Germinal center (tissue), 1 donor: ENCODE measurements around the gene VRK2.
"Not testable (repeated sequence)": the region's sequence is repeated elsewhere in the genome, so short reads cannot be mapped to it uniquely, and the experiment has no call there.

Source experiments
- DNase-seq: peaks from one replicate; pipeline ENCODE4 v3.0.0; 2012; ENCODE audit warnings: mixed read lengths, low spot score

The VRK2 gene

GRCh38 chr2:58055033-58055786 lies 8.6 kb downstream of the VRK2 start:
- DNase-seq: no peak

GRCh38 chr2:58056192-58056916 lies 9.7 kb downstream of the VRK2 start:
- no peak for DNase-seq

DNA sequence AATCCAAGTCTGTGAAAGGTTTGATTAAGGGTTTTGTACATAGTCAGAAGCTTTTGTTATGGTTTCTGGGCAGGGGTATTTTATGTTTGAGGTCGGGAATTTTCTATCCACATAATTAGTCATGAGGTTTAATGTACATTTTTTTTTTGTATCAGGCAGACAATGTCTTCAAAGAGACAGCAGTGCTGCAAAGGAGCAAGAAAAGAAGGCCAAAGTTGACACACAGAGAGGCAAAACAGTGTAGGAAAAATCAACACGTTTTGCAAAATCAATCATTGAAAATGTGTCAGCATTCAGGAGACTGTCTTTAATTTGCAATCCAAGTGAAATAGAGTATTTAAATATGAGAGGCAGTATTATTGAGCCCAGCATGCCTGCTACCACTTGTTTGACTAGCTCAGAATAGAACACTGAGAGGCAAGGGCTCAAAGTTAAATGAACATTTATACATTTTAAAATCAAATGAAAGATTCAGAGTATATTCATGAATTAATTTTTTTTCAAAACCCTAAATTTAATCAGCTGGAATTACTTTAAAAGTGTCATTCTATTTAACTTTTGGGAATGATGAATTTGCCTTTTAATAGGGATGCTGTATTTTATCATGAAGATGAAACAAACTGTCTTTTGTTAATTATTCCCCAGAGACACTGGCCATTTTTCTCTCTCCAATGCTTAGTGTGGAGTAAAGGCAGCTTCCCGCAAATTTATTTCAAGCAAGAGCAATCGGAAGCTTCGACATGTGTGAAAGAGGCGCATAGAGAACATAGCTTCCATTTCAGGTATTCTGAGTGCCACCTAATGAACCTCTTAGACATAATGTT lies 11.3 kb downstream of the VRK2 start:
- no peak for DNase-seq

DNA sequence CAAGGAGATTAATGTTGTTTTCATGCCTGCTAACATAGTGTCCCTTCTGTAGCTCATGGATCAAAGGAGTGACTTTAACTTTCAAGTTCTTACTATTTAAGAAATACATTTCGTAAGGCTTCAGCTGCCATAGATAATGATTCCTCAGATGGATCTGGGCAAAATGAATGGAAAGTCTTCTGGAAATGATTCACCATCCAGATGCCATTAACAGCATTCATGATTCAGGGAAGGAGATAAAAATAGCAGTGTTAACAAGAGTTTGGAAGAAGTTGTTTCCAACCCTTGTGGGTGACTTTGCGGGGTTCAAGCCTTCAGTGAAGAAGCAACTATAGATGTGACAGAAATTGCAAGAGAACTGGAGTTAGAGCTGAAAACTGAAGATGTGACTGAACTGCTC lies 17.0 kb downstream of the VRK2 start:
- DNase-seq: no peak

GRCh38 chr2:58064086-58064485 lies 17.5 kb downstream of the VRK2 start:
- no peak for DNase-seq

GRCh38 chr2:58065248-58065647 lies 18.6 kb downstream of the VRK2 start:
- DNase-seq: no peak

DNA sequence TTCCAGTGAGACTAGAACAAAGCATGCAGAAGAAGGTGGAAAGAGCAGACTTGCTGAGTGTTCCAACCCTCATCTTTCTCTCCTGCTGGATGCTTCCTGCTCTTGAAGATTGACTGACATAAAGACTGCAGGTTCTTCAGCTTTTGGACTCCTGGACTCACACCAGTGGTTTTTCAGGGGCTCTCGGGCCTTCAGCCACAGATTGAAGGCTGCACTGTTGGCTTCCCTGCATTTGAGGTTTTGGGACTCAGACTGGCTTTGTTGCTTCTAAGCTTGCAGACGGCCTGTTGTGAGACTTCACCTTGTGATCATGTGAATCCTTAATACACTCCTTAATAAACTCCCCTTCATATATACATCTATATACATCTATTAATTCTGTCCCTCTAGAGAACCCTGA lies 20.4 kb downstream of the VRK2 start:
- no peak for DNase-seq

DNA sequence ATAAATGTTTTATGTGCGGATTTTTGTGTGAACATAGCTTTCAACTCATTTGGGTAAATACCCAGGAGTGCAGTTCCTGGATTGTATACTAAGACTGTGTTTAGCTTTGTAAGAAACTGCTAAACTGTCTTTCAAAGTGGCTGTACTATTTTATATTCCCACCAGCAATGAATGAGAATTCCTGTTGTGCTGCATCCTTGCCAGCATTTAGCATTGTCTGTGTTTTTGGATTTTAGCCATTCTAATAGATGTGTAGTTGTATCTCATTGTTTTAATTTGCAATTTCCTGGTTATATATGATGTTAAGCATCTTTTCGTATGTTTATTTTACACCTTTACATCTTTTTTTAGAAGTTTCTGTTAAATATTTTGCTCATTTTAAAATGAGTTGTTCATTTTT lies 24.2 kb downstream of the VRK2 start:
- DNase-seq: no peak

GRCh38 chr2:58072102-58072501 lies 25.5 kb downstream of the VRK2 start:
- no peak for DNase-seq

DNA sequence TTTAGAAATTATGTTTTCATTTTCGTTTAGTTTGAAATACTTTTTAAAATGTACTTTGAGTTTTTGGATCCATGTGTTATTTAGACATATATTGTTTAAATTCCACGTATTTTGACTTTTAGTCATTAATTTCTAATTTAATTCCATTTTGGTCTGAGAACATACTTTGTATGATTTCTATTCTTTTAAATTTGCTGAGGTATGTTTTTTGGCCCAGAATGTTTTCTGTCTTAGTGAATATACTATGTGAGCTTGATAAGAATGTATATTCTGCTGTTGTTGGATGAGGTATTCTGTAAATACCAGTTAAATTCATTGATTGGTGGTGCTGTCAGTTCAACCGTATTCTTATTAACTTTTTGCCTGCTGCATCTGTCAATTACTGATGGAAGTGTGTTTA lies 26.4 kb downstream of the VRK2 start:
- DNase-seq: no peak

DNA sequence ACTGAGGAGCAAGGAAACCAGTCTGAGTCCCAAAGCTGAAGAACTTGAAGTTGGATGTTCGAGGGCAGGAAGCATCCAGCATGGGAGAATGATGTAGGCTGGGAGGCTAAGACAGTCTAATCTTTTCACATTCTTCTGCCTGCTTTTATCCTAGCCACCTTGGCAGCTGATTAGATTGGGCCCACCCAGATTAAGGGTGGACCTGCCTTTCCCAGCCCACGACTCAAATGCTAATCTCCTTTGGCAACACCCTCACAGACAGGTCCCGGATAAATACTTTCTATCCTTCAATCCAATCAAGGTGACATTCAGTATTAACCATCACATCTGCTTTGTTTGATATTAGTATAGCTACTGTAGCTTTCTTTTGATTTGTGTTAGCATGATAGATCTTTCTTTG lies 27.1 kb downstream of the VRK2 start:
- DNase-seq: no peak

DNA sequence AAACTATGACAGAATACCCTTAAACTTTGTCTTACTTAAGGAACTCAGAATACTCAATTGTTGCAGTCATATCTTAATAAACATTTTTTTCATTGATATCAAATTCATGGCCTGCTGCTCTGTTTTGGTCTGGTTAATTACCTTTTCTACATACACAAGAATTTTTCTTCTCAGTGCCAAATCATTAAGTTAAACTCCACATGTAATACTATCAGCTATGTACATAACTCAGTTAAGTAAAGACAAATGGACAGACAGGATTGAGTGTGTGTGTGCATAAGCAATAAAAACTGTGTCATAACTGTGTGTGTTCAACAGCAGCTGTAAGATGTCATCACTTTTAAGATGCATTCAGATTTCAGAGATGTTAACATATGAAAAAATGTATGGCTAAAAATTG lies 34.4 kb downstream of the VRK2 start:
- no peak for DNase-seq

DNA sequence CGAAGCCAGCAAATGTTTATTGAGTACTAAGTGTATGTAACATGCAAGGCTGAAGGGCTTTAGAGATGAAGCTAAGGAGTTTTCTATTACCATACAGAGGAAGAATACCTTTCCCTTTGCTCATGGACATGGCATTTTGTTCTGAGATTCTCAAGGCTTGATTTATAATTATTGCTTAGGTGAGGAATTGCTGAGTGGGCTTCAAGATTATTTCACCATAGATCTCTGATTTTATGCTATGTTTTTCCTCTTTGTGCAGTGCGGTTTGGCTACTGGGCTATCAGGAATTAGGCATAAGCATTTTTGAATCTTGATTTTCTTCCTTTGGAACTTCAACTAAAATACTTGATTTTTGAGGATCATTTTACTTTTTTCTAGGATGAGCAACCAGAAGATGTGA lies 42.5 kb downstream of the VRK2 start:
- DNase-seq: no peak

DNA sequence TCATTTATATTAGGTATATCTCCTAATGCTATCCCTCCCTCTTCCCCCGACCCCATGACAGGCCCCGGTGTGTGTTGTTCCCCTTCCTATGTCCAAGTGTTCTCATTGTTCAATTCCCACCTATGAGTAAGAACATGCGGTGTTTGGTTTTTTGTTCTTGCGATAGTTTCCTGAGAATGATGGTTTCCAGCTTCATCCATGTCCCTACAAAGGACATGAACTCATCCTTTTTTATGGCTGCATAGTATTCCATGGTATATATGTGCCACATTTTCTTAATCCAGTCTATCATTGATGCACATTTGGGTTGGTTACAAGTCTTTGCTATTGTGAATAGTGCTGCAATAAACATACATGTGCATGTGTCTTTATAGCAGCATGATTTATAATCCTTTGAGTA lies 46.2 kb downstream of the VRK2 start:
- not testable (repeated sequence) for DNase-seq

GRCh38 chr2:58097025-58097424 lies 50.4 kb downstream of the VRK2 start:
- DNase-seq: no peak

GRCh38 chr2:58098254-58099095 lies 51.9 kb downstream of the VRK2 start:
- DNase-seq: no peak

DNA sequence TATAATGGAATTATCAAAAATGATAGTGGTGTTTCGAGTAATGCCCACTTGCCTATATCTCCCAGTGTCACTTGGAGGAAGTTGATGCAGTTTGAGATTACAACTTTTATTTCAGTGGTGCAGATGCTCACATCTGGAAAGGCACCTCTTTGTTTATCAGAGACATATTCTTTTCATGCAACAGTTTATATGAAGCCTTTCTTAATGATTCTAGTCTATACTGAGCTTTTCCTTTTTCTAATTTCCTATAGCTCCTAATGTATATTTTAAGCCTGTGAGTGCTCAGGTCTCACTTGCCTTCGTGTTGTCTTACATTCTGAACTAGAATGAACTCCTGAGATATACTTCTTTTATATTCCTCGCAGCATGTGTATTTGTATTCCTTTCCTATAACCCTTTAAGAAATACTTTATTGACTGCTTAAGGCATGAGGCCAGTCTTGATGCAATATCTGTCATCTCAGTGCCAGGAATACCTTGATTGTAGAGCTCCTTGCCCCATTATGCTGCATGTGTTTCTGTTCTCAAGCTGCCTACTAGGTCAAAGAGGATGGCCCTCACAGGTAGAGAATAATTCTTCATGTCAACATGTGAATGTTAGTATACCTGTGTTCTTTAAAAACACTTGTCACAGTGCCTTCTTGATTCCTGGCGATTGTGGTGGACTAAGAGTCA lies 52.6 kb downstream of the VRK2 start:
- DNase-seq: no peak

GRCh38 chr2:58101500-58101899 lies 54.9 kb downstream of the VRK2 start:
- DNase-seq: no peak

- DNase-seq: no peak
Measured at GRCh38 chr2:58106896-58107295, 60.3 kb downstream of the VRK2 start.

GRCh38 chr2:58107803-58108710 lies 61.5 kb downstream of the VRK2 start:
- no peak for DNase-seq
